ENCODE results near the gene PCBP3. TPM values are rescaled to one million over a fixed set of nuclear protein-coding genes. Genes with fewer than 3 reads are reported as not detected.

Gene PCBP3
- total and polyA plus RNA-seq, 10 of the 15 experiments (the other 5 are each of a cell fraction or from before 2014, with no cell fraction given): 0.09 to 1.3 (median 0.46) TPM; not detected in 3

DNA sequence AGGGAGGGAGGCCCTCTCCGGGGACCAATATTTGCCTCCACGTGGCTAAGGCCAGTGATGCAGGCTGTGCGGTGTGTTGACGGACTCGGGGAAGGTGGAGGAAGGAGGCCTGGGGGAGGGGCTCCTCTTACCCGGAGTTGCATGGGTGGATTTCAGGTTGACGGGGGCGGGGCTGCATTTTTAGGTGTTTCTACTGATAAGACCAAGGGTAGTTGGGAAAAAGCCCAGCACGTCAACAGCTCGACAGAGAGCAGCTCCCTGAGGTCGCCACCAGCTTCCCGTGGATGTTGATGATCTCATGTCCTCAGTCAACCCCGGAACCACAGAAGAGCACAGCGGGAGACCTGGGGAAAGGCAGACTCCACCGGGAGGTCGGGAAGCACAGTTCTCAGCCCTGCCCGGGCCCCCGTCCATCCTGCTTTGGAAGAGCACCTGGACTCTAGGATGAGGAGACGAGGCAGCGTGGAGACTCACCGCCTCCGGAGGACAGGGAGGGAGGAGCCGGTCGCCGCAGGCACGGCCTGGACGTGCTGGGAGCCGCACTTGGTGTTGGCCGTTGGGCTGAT, 305.1 kb downstream of the PCBP3 start (continued):
- TF ChIP-seq ESRRA (IDR thresholded peaks at IDR 0.05; ENCODE audit: low read length) (no peak), YBX1 (IDR thresholded peaks at IDR 0.05) (no peak)
- TF ChIP-seq, protein P1, sequence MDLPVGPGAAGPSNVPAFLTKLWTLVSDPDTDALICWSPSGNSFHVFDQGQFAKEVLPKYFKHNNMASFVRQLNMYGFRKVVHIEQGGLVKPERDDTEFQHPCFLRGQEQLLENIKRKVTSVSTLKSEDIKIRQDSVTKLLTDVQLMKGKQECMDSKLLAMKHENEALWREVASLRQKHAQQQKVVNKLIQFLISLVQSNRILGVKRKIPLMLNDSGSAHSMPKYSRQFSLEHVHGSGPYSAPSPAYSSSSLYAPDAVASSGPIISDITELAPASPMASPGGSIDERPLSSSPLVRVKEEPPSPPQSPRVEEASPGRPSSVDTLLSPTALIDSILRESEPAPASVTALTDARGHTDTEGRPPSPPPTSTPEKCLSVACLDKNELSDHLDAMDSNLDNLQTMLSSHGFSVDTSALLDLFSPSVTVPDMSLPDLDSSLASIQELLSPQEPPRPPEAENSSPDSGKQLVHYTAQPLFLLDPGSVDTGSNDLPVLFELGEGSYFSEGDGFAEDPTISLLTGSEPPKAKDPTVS (IDR thresholded peaks at IDR 0.05; ENCODE audit: low read depth, low read length): no peak

DNA sequence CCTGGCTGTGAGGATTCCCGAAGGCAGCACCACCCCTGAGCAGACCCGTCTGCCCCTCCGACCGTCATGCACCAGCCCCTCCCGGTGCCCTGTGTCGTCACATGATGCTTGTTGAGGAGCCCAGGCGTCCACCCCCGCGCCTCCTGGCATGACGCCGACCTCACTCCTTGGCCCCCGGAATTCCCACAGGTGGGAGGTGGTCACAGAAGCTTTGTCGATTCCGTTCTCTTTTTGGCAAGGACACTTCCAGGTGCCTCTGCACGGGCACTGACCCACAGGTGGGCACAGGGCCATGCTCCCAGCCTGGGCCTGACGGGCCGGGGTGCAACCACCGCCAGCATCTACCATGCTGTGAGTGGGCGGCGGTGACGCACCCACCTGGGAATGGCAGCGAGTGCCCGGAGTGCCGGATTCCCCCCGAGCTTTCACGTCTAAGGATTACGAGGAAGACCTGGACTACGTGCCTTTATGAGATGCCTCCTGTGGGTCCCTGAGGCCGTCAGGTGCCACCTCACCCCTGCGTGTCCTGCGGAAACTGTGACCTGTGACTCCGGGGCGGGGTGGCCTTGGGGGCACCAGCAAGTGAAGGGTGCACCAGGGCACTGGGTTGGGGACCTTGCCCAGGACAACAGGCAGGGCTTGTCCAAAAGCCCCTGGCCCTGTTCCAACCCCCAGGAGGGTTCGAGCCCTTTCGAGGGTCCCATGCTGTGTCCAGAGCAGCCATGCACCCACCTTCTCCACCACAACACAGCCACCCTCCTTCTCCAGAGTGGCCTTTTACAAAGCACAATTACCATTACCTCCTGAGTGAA, 306.6 kb downstream of the PCBP3 start:
- Histone ChIP-seq H3K9ac (ENCODE audit: control insufficient read depth, insufficient read depth, low read length) (no peak overlapping the region), H3K4me1 (ENCODE audit: control insufficient read depth, insufficient read depth, low read length) (no peaks in the 10 kb centered on the region), H3K36me3 (ENCODE audit: control insufficient read depth in 2 of 2, insufficient read depth in 2 of 2, low read length in 1 of 2) (no peaks in the 10 kb centered on the region), H3K27me3 (replicated peaks in 1 of 2; ENCODE audit: control insufficient read depth in 2 of 2, insufficient read depth in 2 of 2, low read length in 1 of 2) (no peaks in the 10 kb centered on the region), H3K9me3 (replicated peaks; ENCODE audit: control insufficient read depth, insufficient read depth, low read length) (no peaks in the 10 kb centered on the region), H4K20me1 (ENCODE audit: control insufficient read depth, insufficient read depth) (no peaks in the 10 kb centered on the region), H2AFZ (ENCODE audit: control insufficient read depth, low read depth, low read length) (no peak overlapping the region), H3K4me2 (ENCODE audit: control insufficient read depth, insufficient read depth) (no peak overlapping the region), H3K79me2 (ENCODE audit: control insufficient read depth, insufficient read depth, low read length) (no peaks in the 10 kb centered on the region), H3K4me3 (no peak overlapping the region), H3K27ac (ENCODE audit: control insufficient read depth, insufficient read depth) (no peak overlapping the region)
- no peak for TF ChIP-seq RUNX3 (IDR thresholded peaks at IDR 0.05; ENCODE audit: low read length)
- TF ChIP-seq EZH2 (IDR thresholded peaks at IDR 0.05; ENCODE audit: borderline replicate concordance, control insufficient read depth, low read depth, low read length): no peak
- no peak for TF ChIP-seq SUPT20H (IDR thresholded peaks at IDR 0.05; ENCODE audit: borderline replicate concordance, control insufficient read depth, low read depth, low read length)
- intact Hi-C loops (cut with micrococcal nuclease; ENCODE audit: unreplicated experiment): no loop called here
- ChIA-PET POLR2A (no interaction called here), CTCF (no interaction called here), RAD21 (ENCODE audit: unreplicated experiment) (no interaction called here), SMC1A (ENCODE audit: uncharacterized antibody, unreplicated experiment) (no interaction called here)
- ATAC-seq (no peak), DNase-seq (ENCODE audit: low read depth, low spot score) (no peak), FAIRE-seq (no peak)
- no TSS peak for BruUV-seq (replicated peaks)
- in situ Hi-C loops (cut with MboI): no loop called here
- 49% methylated on average over 35 of the region's 35 CpGs for WGBS (ENCODE audit: insufficient coverage, insufficient replicate concordance, low lambda C conversion rate, missing lambda C conversion rate)

Measured in GM12878 (cell line).